NCI-H82 (cell line): ENCODE measurements around the gene LY6G5C.
A peak's percentile ranks its signal among the peaks of the same experiment; 100 is the strongest.

Source experiments
- DNase-seq: peaks from one replicate; lab custom pipeline; 2025; lab: John Stamatoyannopoulos, UW

The LY6G5C gene

DNA sequence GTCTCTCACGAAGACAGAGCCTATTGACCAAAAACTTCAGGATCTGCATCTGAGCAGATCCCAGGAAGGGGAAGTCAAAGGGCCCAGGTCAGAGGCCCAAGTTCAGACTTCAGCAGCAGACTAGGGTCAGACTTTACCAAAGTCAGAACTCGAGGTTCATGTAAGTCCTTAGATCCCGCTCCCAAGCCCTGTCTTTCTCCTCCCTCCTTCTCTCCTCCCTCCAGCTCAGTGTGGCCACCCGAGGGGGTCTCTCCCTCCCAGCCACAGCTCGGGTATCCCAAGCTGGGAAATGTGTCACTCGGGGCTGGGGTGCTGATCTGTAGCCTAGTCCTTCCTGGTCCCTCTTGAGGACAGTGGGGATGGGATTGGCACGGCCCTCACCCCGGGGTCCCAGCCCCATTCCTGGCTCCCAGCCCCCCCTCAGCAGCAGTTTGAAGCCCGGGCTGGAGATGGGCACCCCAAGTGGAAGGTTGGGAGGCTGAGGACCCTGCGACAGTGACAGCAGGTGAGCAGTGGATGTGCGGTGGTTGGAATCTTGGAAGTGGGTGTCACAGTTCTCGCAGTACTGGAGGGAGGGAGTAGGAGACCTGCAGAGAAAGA, 18.6 kb downstream of the LY6G5C start:
- DNase-seq: no peak

DNA sequence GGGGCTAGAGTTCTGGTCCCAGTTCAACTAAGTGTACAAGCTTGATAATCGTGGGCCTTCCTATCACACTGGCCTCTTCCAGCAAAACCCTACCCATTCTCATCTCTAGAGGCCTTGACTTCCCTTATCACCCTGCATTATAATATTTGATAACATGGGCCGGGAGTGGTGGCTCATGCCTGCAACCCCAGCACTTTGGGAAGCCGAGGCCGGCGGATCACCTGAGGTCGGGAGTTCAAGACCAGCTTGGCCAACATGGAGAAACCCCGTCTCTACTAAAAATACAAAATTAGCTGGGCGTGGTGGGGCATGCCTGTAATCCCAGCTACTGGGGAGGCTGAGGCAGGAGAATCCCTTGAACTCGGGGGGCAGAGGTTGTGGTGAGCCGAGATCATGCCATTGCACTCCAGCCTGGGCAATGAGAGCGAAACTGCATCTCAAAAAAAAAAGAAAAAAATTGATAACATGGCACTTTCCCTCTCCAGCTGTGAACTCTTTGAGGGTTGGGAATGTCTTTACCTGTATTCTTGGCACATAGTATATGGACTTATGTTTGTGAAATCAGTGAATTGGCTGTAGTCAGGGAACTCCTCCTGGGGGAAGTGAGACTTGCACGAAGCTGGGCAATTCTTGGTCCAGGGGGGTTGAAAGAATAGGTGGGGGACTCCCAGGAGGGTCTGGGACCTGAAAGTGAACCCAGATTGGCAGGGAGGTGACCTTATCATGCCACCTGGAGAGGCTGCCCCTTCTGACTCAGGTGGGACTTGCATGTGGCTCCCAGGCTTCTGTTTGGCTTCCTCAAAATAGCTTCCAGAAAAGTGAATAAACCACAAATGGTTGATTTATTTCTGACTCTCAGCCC, 19.4 kb downstream of the LY6G5C start:
- no peak for DNase-seq

DNA sequence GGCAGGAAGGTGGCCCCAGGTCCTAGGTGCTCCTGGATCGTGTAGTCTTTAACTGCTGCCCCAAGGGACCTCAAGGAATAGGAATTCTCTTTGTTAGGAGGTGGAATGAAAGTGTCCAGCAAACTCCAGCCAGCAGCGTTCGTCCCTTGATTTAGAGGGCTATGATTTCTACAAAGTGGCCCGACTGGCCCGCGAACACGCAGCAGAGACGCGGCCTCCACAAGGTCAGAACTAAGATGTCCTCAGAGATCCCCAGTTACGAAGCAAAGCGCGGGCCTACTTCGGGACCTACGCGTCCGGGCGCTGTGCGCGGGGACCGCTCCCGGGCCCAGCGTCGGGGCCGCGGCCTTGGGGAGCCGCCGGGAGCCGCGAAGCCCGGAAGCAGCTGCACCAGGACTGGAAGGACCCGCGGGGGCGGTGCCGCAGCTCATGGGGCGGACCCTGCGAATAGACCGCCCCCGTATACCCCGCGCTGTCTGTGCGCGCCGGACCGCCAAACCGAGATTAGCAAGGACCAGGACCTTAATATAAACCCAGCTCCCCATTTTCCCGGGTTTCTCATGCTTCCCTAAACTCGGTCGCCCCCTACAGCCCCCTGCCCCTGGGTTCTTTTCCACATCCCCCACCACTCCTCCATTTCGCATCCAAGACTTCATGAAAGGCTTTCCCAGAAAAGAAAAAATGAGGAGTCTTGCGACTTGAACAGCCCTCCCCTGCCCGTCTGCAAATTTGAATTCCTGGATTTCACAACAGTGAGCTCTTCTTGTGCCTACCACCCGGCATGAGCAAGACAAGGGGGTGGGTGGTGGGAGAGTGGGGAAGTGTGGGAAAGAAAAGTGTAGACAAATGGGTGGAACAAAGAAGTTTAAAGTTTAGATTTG, 20.2 kb downstream of the LY6G5C start, which contains the start of gene C6orf47:
C6orf47 (minus strand) TSS at position 398 of the 881 bp plus-strand sequence. CDS start 831 bp downstream, outside the sequence.
- peak; percentile 93 for DNase-seq

DNA sequence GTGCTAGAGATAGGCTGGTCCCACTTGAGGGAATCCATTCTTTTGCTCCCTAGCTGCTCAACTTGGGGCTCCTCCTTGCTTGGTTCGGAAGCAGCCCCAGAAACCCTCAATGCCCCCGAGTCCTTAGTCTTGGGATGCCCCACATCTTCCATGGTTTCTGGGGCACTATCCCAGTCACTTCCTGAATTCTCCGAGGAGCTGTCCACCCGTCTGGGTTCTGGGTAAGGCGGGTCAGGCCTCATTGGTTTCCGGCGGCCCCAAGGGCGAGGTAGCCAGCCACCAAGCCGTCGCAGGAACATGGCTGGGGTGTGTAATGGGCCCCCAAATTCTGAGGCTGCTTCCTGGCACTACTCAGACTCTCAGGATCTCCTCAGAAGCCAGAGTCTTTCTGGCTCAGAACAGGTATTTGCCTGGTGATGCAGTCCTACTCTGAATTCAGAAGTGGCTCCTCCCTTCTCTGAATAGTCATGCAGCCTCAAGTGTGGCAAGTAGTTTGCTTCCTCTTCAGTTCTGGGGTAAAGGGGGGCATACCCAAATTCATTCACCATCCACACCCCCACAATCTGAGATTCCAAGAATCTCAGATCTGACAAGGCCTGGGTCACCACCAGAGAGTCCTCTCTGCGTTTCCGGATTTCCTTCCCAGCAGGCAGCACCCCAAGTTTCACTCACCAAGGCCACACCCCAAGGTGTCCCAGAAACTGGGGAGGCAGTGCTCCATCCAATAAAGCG, 21.1 kb downstream of the LY6G5C start:
- DNase-seq: no peak

DNA sequence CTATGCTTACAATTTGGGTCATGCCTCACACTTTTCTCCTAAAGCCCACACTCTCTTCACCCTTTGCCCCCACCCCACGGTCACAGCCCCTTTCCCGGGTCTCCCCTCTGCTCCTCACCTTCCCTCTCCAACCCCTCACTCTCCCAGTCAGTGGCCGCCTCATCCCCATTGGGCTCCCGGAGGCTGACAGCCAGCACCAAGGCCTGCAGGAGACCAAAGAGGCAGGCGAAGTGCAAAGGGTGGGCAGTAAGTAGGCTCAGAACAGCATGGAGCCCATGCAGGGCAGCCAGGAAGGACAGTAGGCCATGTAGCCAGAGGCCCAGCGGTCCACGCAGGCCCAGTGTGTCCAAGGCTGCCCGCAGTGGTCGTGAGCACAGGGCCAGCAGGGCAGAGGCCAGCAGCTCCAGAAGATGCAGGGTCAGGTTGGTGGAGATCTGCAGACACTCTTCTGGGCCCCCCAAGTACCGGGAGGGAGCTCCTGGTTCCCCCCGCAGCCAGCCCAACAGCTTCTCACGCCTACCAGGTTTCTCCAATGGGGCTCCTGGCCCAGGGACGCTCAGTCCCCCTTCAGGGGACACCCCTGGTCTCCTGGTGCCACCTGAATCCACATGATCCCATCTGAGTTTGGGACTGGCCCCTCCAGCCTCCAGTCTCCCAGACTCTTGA, 21.8 kb downstream of the LY6G5C start:
- no peak for DNase-seq

DNA sequence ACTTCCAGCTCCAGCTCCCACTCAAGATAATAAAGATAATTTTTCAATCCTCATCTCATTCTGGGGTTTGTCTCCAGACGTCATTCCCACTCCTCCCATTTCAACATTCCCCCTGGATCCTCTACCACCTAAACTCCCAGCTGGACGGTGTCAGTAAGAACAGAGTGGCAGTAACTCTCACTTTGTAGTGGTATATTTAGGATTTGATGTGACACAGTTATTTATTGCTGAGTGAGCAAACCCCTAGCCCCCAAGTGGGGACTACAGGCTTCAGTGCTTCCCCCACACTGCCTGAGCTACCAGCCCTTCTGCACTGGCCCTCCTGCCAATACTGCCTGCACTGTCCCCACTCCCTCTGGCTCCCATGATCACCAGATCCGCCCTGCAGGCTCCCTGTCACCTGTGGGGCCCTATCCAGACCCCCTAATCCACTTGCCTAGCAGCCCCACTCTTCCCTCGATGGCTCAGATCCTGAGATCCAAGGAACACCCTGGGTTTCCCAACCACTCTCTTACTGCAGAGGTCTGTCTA, 22.6 kb downstream of the LY6G5C start:
- DNase-seq: no peak

DNA sequence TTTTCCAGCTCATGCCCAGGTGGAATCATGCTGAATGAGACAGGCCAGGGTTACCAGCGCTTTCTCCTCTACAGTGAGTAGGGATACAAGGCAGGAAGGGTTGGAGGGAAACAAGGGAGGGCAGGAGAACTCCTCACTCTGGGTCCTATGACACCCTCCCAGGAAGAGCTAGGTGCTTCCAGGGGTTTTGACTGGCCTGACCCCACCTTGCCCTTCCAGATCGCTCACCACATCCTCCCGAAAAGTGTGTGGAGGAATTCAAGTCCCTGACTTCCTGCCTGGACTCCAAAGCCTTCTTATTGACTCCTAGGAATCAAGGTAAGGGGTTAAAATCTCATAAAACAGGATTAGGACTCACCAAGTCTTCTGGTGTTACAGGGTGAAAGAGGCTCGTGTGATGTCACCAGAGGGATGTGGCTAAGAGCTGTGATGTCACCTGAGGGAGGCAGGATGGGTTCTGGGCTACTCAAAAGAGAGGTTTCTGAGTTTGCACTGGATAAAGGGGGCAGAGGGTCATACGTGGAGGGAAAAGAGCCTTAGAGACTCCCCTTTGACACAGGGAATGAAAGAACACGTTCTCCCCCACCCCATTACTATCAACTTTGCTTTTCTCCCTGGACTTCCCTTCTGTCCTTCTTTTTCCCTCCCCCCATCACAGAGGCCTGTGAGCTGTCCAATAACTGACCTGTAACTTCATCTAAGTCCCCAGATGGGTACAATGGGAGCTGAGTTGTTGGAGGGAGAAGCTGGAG, 23.3 kb downstream of the LY6G5C start:
- DNase-seq: peak; percentile 80

DNA sequence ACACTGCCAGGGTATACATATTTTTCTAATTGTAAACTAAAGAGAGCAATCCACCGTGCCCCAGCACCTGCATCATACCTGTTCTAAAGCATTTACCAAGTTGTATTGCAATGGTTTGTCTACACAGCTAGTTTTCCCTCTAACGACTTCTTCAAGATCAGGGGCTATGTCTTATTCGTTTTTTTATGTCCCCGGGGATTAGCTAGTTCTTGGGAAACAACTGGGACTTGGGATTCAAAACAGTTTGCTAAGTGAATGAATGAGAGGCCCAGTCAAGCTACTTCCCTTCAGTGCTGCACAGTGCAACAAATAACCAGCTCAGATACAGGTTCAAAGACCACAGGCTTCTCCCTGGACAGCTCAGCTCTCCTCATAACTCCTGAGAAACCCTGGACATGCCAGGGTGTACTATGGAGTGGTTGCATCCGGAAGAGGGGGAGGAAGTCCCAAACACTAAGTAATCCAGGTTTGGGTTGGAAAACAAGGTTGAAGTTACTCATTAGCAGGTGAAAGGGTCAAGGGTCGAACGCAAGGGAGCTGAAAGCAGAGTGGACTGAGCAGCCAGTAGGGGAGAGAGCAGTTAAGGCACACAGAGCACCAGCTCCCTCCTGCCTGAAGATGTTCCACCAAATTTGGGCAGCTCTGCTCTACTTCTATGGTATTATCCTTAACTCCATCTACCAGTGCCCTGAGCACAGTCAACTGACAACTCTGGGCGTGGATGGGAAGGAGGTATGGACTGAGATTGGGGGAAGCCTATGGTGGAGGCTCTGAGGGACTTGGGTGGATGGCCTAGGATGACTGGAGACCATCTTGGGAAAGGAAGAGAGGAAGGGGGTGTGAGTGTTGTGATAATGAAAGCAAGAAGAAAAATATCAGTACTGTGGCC, 25.3 kb downstream of the LY6G5C start, which contains the start of gene APOM:
APOM (plus strand) TSS at position 546 of the 889 bp plus-strand sequence; CDS start at position 619, 73 bp downstream.
- no peak for DNase-seq

DNA sequence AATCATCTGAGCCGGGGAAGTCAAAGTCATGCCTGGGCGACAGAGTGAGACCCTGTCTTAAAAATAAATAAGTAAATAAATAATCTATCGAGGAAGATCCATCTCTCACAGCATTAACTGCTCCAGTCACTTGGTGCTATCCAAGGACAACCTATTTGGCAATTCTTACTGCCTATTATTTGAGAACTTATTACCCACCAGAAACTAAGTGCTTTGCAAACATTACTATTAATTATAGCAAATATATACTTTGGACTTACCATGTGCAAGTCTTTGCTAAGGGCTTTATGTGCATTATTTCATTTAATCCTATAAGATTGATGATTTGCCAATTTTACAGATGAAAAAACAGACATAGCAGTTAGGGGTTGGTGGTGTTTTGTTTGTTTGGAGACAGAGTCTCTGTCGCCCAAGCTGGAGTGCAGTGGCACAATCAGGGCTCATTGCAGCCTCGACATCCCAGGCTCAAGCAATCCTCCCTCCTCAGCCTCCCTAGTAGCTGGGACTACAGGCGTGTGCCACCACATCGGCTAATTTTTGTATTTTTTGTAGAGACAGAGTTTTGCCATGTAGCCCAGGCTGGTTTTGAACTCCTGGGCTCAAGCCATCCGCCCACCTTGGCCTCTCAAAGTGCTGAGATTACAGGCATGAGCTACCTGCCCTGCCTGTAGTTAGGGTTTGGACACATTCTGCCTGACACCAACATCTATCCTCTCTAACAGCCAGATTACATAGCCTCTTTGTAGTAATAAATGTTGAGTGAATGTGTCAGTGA, 26.1 kb downstream of the LY6G5C start:
- DNase-seq: no peak

DNA sequence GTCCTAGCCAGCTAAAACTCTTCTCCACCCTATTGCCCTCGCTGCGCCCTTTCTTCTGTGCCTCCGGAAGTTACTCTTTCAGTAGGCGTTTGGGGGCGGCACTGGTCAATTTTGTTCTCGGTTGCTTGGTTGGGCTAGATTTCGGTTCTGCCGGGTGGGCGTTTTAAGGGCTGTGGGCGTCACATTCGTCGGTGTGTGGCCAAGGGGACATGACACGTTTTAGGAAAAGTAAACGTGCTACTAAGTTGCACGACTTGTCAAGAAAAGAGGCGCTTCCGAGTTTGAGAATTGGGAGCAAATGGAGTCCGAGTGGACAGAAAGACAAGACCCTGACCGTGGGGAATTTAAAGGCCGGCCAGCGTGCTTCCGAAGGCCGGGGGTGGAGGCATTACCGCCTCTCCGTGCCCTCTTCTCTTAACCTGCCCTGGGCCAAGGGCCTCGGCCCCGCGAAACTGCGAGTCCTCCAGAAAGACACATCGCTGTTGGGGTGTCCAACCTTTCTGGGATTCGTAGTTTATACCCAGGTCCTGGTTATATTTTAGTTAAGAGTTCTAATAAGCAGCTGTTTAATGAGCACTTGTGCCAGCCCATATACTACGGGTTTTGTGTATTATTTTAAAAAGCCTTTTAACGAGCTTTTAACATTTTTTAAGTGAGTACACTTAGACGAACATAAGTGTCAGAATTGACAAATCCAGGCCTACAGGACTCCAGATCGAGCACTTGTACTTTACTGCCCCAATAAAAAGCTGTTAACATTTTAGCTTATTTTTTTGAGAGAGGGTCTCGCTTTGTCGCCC, 27.7 kb downstream of the LY6G5C start:
- peak; percentile 99 for DNase-seq

DNA sequence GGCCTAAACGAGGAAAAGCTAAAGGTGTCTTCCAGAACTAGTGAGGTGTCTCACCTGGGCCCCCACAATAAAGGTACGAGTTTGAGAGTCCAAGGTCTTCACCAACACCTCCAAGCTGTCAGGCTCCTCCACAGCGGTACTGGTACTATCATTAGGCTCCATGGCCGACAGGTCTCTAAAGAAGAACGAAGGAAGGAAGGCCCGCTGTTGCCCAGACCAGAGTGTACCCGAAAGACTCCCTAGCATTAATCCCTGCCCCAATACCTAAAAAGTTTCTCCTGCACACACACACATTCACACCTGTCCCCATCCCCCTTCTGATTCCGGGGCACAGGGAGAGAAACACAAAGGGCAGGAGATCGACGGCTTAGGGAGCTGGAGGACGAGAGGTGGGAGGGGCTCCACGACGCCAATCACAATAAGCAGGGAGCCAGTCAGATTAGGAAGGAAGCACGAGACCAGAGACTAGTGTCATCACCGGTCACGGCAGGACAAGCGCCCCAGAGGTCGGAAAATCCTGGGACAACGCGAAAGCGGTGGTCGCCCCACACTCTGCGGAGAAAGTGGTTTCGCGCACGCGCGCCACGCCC, 29.2 kb downstream of the LY6G5C start:
- peak; percentile 92 for DNase-seq

DNA sequence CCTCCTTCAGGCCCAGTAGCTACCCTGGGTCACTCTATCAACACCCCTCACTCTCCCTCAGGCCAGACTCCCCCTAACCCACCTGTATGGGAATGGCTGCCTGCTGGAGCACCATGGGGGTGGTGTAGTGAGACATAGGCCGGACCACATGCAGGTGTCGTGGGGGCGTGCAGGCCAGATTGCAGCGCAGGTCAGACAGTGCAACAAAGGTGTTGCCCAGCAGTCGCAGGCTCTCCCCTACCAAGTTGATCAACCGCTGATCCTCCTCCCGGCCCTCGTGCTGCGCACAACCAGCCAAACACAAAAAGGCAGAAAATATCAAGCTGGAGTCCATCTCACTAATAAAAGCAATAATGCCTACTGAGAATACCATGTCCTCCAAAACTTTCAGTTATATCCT, 35.5 kb downstream of the LY6G5C start:
- no peak for DNase-seq

DNA sequence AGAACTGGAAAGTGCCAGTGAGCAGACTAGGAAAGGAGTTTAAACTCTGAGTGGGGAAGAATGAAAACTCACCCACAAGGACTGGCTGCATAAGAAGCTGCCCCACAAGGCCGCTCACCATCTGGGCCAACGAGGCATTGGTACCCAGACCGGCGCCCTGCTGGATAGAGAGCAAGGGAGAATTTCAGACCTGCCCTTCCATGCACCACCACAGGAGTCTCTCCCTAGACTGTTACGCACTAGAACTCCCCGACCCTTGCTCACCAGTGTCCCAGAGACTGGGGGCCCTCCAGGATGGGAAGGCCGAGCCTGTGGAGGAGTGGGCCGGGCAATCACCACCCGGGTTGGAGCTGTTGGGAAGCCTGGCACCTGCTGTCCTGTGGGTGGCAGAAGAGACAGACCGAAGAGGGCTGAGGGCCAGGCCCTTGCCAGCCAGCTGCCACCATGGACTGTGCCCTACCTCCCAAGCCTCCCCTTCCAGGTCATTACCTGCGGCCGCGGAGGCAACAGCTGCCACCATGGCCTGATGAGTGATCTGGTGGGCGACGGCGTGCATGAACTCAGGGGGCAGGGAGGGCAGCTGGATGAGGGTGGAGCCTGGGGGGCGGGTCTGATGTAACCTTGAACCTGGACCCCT, 36.9 kb downstream of the LY6G5C start:
- DNase-seq: no peak

DNA sequence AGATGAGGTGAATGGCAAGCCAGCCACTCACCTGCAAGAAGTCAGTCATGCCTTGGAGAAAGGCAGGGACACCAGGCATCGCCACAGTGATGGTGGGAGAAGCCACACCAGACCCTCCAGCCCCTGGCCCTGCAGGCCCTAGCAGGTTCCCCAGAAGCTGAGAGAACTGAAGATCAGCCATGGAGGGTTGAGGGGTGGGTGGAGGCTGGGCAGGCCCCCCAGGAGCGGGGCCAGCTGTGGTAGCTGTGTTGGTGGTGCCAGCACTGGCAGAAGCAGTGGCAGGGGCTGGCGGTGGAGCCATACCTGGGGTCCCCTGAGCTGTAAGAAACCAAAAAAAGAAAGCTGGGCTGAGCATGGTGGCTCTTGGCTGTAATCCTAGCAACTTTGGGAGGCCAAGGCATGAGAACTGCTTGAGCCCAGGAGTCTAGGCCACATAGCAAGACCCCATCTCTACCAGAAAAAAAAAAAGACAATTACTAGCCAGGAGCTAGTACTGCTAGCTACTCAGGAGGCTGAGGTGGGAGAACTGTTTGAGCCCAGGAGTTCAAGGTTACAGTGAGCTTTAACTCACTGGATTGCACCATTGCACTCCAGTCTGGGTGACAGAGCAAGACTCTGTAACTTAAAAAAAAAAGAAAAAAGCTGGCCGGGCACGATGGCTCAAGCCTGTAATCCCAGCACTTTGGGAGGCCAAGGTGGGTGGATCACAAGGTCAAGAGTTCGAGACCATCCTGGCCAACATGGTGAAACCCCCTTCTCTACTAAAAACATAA, 37.9 kb downstream of the LY6G5C start:
- DNase-seq: no peak

DNA sequence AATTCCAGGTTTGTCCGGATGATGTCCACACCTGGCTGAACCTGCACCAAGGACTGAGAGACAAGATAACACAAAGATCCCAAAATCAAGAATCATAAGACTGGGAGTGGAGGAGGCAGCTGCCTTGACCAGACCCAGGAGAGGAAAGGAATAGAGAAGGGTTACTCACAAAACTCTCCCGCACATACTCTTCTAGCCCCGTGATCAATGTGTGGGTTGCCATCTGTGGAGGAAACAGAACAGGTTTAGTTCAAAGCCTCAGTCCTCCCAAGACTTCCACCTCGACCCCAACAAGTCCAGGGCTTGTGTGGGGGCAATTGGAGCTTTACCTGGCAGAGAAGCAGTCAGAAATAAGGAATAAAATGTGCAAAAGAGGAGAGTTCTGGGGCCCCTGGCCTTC, 39.5 kb downstream of the LY6G5C start:
- DNase-seq: no peak

DNA sequence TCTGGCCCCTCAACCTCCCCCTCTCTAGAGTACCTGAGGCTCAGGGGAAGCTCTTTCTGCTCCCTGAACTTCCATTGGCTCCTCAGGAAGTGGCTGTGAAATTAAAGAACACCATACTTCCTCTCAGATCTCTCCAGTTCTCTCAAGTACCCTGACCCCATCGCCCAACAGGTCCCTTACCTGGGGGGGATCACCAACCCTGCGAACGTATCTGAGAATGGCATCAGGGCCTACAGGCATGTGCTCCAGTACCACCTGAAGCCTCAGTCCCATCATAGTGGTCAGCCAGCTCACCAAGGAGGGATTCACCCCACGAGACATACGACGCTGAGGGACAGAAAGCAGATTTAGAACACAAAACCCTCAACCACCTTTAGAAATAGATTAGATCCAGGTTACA, 40.3 kb downstream of the LY6G5C start:
- no peak for DNase-seq
